ENCODE results near the gene ABCD4.

GRCh38 chr14:74261288-74261687, 41.4 kb downstream of the ABCD4 start:
- no peak for TF ChIP-seq CTCF (optimal IDR thresholded peaks at IDR 0.05 in 1 of 3, IDR thresholded peaks at IDR 0.05 in 1 of 3, conservative IDR thresholded peaks at IDR 0.05 in 1 of 3; ENCODE audit: extremely low read depth in 1 of 3, insufficient read depth in 2 of 3, low read length in 3 of 3)
- no peak for TF ChIP-seq EZH2 (IDR thresholded peaks at IDR 0.05; ENCODE audit: low read length)
